HCT116 (cell line): ENCODE measurements around the gene SYNJ2. TPM values are rescaled to one million over a fixed set of nuclear protein-coding genes. Genes with fewer than 3 reads are reported as not detected.

Experiments
- ATAC-seq: fragments of 200-7000 bp; cut with Tn5 transposase; 2 replicates; pipeline ENCODE4 v1.9.1; 2020; ENCODE audit warnings: mild to moderate bottlenecking, moderate library complexity
- BruUV-seq: library from RNA; stranded (reverse); fragments of 400-500 nt; replicated peaks from 2 replicates; lab custom pipeline; 2021; lab: Mats Ljungman, UMichigan
- CTCF ChIA-PET: fragments of 300-600 bp; sonication (Branson Sonifier 250); formaldehyde crosslinking; loops from one replicate; lab custom pipeline; 2021; ENCODE audit warnings: antibody characterized with exemption; lab: Charles Lee
- POLR2A ChIA-PET: fragments of 300-600, 350-600 bp; sonication (Branson Sonifier 250); formaldehyde crosslinking; loops from one replicate; lab custom pipeline; 2021; ENCODE audit warnings: antibody characterized with exemption; lab: Charles Lee
- RAD21 ChIA-PET, 2 experiments: fragments of 300-600 bp; sonication (Branson Sonifier 250); formaldehyde crosslinking; loops; one replicate each; lab custom pipeline; 2023; ENCODE audit warnings: low total read pairs in 2 of 2; ENCODE audit not compliant: uncharacterized antibody in 2 of 2, unreplicated experiment in 2 of 2, low non-redundant PET in 1 of 2; lab: Charles Lee
- DNase-seq: peaks from one replicate; pipeline ENCODE4 v3.0.0-alpha.2; 2010; ENCODE audit warnings: low read depth, low spot score
- H2AFZ ChIP-seq: fragments of 200-600 bp; shearing (Covaris generic), sonication (generic); 2 replicates; pipeline ENCODE4 v1.6.1; 2017; ENCODE audit warnings: low read depth, mixed run types, mixed read lengths, antibody characterized with exemption, low read length; ENCODE audit not compliant: poor library complexity, severe bottlenecking
- H3K27ac ChIP-seq: 2 replicates; pipeline ENCODE4 v1.5.1; 2012; ENCODE audit warnings: low read depth, low read length
- H3K27me3 ChIP-seq: fragments of 200-600 bp; sonication (generic); 2 replicates; pipeline ENCODE4 v1.6.1; 2016; ENCODE audit warnings: mixed run types, low read length, mixed read lengths; ENCODE audit not compliant: insufficient read depth
- H3K36me3 ChIP-seq, 2 experiments: fragments of 200-500 bp in 1 of 2; fragments of 200-600 bp in 1 of 2; sonication (Bioruptor generic) in 1 of 2; sonication (generic) in 1 of 2; 2 replicates each; pipeline versions ENCODE4 v1.5.1 to v1.6.1; 2014 to 2016; ENCODE audit warnings: low read length in 2 of 2, inconsistent platforms in 1 of 2, mixed read lengths in 1 of 2, mixed run types in 1 of 2; ENCODE audit not compliant: insufficient read depth in 2 of 2, control insufficient read depth in 1 of 2
- H3K4me1 ChIP-seq, 2 experiments: fragments of 200-600 bp in 1 of 2; sonication (generic) in 1 of 2; 2 replicates each; pipeline versions ENCODE4 v1.5.1 to v1.6.1; 2012 to 2017; ENCODE audit warnings: low read length in 2 of 2, inconsistent platforms in 1 of 2, mild to moderate bottlenecking in 1 of 2, mixed read lengths in 1 of 2, mixed run types in 1 of 2, moderate library complexity in 1 of 2; ENCODE audit not compliant: insufficient read depth in 2 of 2, control insufficient read depth in 1 of 2
- H3K4me2 ChIP-seq: fragments of 200-600 bp; sonication (generic); 2 replicates; pipeline ENCODE4 v1.6.1; 2017; ENCODE audit warnings: mixed run types, low read length, mixed read lengths
- H3K4me3 ChIP-seq, 2 experiments: fragments of 200-600 bp in 1 of 2; sonication (generic) in 1 of 2; replicated peaks in 1 of 2; 2 replicates each; pipeline ENCODE4 v1.5.1; 2011 to 2016; ENCODE audit warnings: low read length in 2 of 2, control low read depth in 1 of 2, low read depth in 1 of 2, mild to moderate bottlenecking in 1 of 2, mixed read lengths in 1 of 2, mixed run types in 1 of 2
- H3K79me2 ChIP-seq: fragments of 200-600 bp; sonication (generic); 2 replicates; pipeline ENCODE4 v1.6.1; 2017; ENCODE audit warnings: mild to moderate bottlenecking, mixed run types, low read length, moderate library complexity, mixed read lengths; ENCODE audit not compliant: insufficient read depth
- H3K9ac ChIP-seq: fragments of 200-600 bp; sonication (generic); 2 replicates; pipeline ENCODE4 v1.6.1; 2016; ENCODE audit warnings: low read length, mixed read lengths
- H3K9me2 ChIP-seq: fragments of 200-600 bp; sonication (generic), shearing (Covaris generic); 2 replicates; pipeline ENCODE4 v1.6.1; 2017; ENCODE audit warnings: mixed run types, mild to moderate bottlenecking, moderate library complexity; ENCODE audit not compliant: insufficient read depth
- H3K9me3 ChIP-seq, 2 experiments: fragments of 200-500 bp in 1 of 2; fragments of 200-600 bp in 1 of 2; sonication (Bioruptor generic) in 1 of 2; sonication (generic) in 1 of 2; 2 replicates each; pipeline ENCODE4 v1.6.1; 2014 to 2017; ENCODE audit warnings: low read length in 2 of 2, mixed read lengths in 2 of 2, inconsistent platforms in 1 of 2, low read depth in 1 of 2, mild to moderate bottlenecking in 1 of 2, mixed run types in 1 of 2, moderate library complexity in 1 of 2; ENCODE audit not compliant: control insufficient read depth in 1 of 2, insufficient read depth in 1 of 2
- H4K20me1 ChIP-seq: fragments of 200-600 bp; sonication (generic), shearing (Covaris generic); 2 replicates; pipeline ENCODE4 v1.6.1; 2017; ENCODE audit warnings: mixed run types, mild to moderate bottlenecking, moderate library complexity; ENCODE audit not compliant: insufficient read depth
- ATF3 ChIP-seq: IDR thresholded peaks from 2 replicates; pipeline ENCODE4 v1.6.1; 2012
- CBX3 ChIP-seq: IDR thresholded peaks from 2 replicates; pipeline ENCODE4 v1.6.1; 2012; ENCODE audit warnings: low read depth
- CEBPB ChIP-seq: IDR thresholded peaks from 2 replicates; pipeline ENCODE4 v1.6.1; 2012; ENCODE audit warnings: low read depth
- EZH2phosphoT487 ChIP-seq: fragments of 200-600 bp; IDR thresholded peaks from 2 replicates; pipeline ENCODE4 v1.6.1; 2018; ENCODE audit warnings: antibody characterized with exemption, borderline replicate concordance
- FOSL1 ChIP-seq: IDR thresholded peaks from 2 replicates; pipeline ENCODE4 v1.6.1; 2012; ENCODE audit warnings: low read depth
- POLR2A ChIP-seq: IDR thresholded peaks from 2 replicates; pipeline ENCODE4 v1.7.0; 2011; ENCODE audit warnings: borderline replicate concordance; ENCODE audit not compliant: insufficient read depth, insufficient read length; ENCODE audit errors: extremely low read depth
- REST ChIP-seq: IDR thresholded peaks from 2 replicates; pipeline ENCODE4 v1.6.1; 2012; ENCODE audit warnings: low read depth
- SP1 ChIP-seq: IDR thresholded peaks from 2 replicates; pipeline ENCODE4 v1.6.1; 2012; ENCODE audit warnings: low read depth
- SRF ChIP-seq: IDR thresholded peaks from 2 replicates; pipeline ENCODE4 v1.6.1; 2012; ENCODE audit warnings: low read depth
- TCF7L2 ChIP-seq: IDR thresholded peaks from 2 replicates; pipeline ENCODE4 v1.7.0; 2011; ENCODE audit warnings: borderline replicate concordance, inconsistent platforms; ENCODE audit not compliant: insufficient read depth, insufficient read length; ENCODE audit errors: extremely low read depth
- intact Hi-C: fragments of 100-400 bp; cut with micrococcal nuclease; formaldehyde crosslinking; loops from 2 replicates; pipeline ENCODE4 v1.10.0; 2022
- total RNA-seq: library from RNA; stranded (reverse); gene quantifications from one replicate; pipeline ENCODE4 v1.2.1, GENCODE V29; 2021; ENCODE audit not compliant: unreplicated experiment

The SYNJ2 gene
- total RNA-seq, 1 experiment from 2014 or later: 23.9 TPM

GRCh38 chr6:158073776-158074175 is 92.1 kb downstream of the SYNJ2 start:
- H3K9me2 ChIP-seq: no peaks in the 10 kb centered on the region
- H3K79me2 ChIP-seq: no peaks in the 10 kb centered on the region
- TF ChIP-seq TCF7L2 (no peak), CBX3 (no peak), EZH2phosphoT487 (no peak), SP1 (no peak), FOSL1 (no peak), SRF (no peak), REST (no peak), CEBPB (no peak), POLR2A (no peak), ATF3 (no peak)
- no peak overlapping the region for H3K9ac ChIP-seq
- ATAC-seq: no peak
- H3K27me3 ChIP-seq: no peaks in the 10 kb centered on the region
- H3K4me3 ChIP-seq: no peak overlapping the region
- CTCF ChIA-PET: interaction anchor here (1.3 kb wide), 1 partner anchor 48 kb away, joined by 3 read pairs; no protein-coding TSS in a partner anchor
- POLR2A ChIA-PET: no interaction called here
- peaks cover 19 to 26% of the 10 kb centered on the region in 2 experiments for H3K36me3 ChIP-seq
- intact Hi-C loops: loop anchor here (2.0 to 10.0 kb wide), 3 partner anchors 311 to 759 kb away; no protein-coding TSS in a partner anchor
- RAD21 ChIA-PET: no interaction called here
- H4K20me1 ChIP-seq: no peaks in the 10 kb centered on the region
- no peak overlapping the region for H3K27ac ChIP-seq
- no peak overlapping the region for H3K4me2 ChIP-seq
- DNase-seq: no peak
- peaks cover 12 to 27% of the 10 kb centered on the region in 2 experiments for H3K4me1 ChIP-seq
- BruUV-seq: no TSS peak
- H3K9me3 ChIP-seq: no peaks in the 10 kb centered on the region
- H2AFZ ChIP-seq: no peak overlapping the region
